Kidney tubule cell (primary cell): Measurements from ENCODE around the gene FBXO41.

ENCODE experiments used
- DNase-seq: peaks from one replicate; pipeline ENCODE4 v3.0.0-alpha.2; 2018; ENCODE audit warnings: low spot score

FBXO41 gene

GRCh38 chr2:73260338-73260984 is 23.8 kb downstream of the FBXO41 start:
- DNase-seq, result peak; percentile 63

DNA sequence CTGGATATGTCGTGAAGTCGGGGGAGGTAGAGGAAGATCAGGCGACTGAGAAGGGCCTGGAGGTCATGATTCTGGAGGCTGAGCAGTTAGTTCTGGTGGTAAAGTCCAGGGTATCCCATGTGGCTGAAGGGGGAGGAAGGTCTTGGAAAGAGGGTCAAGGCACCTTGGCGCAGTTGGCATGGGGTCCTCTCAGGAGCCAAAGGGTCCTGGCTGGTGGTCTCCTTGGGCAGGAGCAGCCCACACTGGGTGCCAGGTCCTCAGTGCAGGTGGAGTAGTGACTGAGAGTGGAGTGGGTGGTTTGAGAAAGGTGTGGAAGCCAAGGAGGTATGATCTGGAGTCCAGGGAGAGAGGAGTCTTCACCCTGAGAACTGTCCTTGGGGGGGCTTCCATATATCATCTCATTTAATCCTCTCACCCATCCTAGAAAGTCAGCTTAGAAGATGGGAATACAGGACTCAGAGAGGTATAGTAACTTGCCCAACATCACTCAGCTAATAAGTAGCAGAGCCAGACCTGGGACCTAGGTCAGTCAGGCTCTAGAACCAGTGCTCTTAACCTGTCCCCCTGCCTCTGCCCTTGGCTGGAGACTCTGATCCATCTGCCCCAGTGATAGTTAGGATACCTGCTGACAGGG is 24.5 kb downstream of the FBXO41 start:
- DNase-seq, result no peak

GRCh38 chr2:73259276-73259675 is 25.0 kb downstream of the FBXO41 start:
- DNase-seq, result no peak

- DNase-seq, result no peak
These were observed 25.4 kb downstream of the FBXO41 start for GRCh38 chr2:73258913-73259215.

GRCh38 chr2:73258186-73258912 is 25.9 kb downstream of the FBXO41 start:
- no peak for DNase-seq

- DNase-seq, result no peak
These were observed 26.7 kb downstream of the FBXO41 start for GRCh38 chr2:73257425-73258125.

GRCh38 chr2:73257021-73257420 is 27.3 kb downstream of the FBXO41 start:
- DNase-seq, result no peak

- no peak for DNase-seq
These were observed 27.7 kb downstream of the FBXO41 start for GRCh38 chr2:73256618-73256922.

GRCh38 chr2:73255907-73256617 is 28.2 kb downstream of the FBXO41 start:
- DNase-seq, result no peak

DNA sequence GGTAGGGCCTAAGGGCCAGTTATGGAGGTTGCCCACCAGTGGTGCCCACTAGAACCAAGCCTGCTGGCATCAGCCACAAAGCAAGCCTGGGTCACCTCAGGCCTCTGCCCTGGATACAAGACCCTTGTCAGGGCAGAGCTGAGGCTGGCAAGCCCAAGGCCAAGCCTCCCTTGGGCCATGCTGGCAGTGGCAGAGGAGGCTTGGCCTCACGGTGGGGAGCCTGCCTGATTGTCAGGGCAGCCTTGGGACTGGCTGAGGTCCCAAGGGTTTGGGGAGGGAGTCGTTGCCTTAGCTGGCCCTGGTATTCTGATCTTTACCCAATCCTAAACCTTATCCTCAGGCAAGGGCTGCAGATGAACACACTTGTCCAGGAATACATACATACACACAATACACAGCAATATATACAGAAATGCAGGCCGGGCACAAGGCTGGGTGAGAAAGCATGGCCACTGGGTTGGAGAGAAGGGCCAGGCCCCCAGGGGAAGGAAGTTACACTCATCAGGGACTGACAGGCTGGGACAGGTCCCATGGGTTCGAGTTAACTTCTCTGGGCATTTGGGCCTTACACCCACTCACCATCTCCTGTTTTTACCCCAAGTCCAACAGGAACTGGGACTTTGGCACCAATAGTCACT is 29.2 kb downstream of the FBXO41 start:
- DNase-seq, result no peak

GRCh38 chr2:73254343-73255006 is 29.8 kb downstream of the FBXO41 start:
- DNase-seq, result no peak

DNA sequence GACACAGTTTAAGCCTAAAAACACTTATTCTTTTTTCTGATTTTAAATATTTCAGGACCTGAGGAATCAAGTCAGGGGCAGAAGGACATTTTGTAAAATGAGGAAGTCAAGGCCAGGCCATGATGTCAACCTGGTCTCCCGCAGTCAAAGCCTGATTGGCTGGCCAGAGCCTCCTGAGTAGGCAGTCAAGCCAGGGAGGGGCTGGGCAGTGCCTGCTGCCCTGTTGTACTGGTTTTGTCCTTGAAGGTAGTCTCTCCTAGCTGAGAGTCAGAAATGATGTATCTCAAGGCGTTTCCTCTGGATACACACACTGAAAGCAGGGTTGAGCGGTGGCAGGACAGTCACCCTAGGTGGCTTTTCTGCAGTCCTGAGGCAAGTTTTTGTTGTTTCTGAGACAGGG is 30.4 kb downstream of the FBXO41 start:
- no peak for DNase-seq

- DNase-seq, result no peak
These were observed 30.9 kb downstream of the FBXO41 start for GRCh38 chr2:73253400-73253799.

DNA sequence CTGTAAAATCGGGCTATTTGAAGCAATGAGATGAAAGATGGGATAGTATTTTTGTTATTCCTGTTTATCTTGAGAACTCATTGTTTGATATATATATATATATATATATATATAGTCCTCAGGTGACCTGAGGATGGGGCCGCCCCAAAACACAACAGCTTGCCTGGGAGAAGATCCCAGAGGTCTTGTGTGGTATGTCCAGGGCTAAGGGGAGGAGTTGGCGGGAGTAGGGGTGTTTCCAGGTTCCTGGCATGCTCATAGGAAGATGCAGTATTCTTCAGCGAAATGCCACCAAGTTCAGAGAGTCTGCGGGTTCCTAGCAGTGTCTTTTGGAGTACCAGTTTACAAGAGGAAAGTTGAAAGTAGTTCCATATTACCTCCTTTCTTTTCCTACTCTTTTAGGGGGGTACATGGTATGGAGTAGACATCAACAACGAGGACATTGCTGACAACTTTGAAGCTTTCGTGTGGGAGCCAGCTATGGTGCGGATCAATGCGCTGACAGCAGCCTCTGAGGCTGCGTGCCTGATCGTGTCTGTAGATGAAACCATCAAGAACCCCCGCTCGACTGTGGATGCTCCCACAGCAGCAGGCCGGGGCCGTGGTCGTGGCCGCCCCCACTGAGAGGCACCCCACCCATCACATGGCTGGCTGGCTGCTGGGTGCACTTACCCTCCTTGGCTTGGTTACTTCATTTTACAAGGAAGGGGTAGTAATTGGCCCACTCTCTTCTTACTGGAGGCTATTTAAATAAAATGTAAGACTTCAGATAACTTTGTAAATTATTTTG is 31.8 kb downstream of the FBXO41 start:
- no peak for DNase-seq

GRCh38 chr2:73250872-73251846 is 33.1 kb downstream of the FBXO41 start:
- no peak for DNase-seq

DNA sequence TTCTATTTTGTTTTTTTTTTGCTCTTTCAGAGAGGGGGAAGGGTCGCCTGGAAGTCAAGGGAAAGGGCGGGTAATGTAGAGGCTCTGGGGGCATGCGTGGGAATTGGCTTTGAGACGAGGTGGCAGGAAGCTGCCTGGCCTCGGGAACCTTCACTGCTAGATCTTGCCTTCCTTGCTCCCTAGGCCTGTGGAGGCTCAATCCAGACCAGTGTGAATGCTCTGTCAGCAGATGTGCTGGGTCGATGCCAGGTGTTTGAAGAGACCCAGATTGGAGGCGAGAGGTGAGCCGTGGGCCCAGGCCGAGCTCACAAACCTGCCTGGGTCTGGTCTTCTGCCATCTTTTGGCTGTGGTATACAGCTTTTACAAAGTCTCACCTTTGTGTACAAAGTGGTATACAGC is 34.6 kb downstream of the FBXO41 start:
- DNase-seq, result no peak

- DNase-seq, result no peak
These were observed 37.4 kb downstream of the FBXO41 start for GRCh38 chr2:73246850-73247249.

- DNase-seq, result no peak
These were observed 39.7 kb downstream of the FBXO41 start for GRCh38 chr2:73244580-73244979.

- DNase-seq, result peak; percentile 55
These were observed 40.3 kb downstream of the FBXO41 start for GRCh38 chr2:73243884-73244570.
